Measurements from ENCODE around the gene ATPAF2.

ATPAF2 gene

DNA sequence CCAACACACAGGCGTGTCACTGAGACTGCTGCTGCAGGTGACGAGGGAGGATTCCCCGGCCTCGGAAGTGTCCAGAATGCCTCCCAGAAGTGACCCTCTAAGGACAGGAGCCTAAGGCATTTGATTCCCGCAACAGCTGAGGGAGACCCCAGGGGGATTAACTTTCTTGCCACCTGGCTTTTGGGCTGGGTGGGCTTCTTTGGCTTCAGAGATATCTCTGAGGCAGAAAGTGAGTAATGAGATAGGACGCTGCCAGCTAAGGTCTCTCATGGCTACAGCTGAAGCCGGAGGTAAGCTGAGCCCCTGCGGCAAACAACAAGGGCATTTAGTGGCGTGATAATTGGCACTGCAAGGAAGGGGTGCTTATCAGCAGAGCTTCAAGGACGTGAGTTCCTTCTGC is 49.4 kb downstream of the ATPAF2 start:
- H3K4me3 ChIP-seq: no peak overlapping the region
- H3K4me1 ChIP-seq: peaks cover 8% of the 10 kb centered on the region
- H3K27me3 ChIP-seq: no peaks in the 10 kb centered on the region
- H3K36me3 ChIP-seq: no peaks in the 10 kb centered on the region
- H3K9me3 ChIP-seq: no peaks in the 10 kb centered on the region
- no peaks in the 10 kb centered on the region for H4K20me1 ChIP-seq
- no peak overlapping the region for H3K27ac ChIP-seq
- no peak for TF ChIP-seq Cebpa-rat (IDR thresholded peaks at IDR 0.05)
- no peak overlapping the region for H3K4me2 ChIP-seq
- no peak overlapping the region for H3K9ac ChIP-seq

- no peak overlapping the region for H3K4me2 ChIP-seq
- no peak overlapping the region for H3K27ac ChIP-seq
- no peaks in the 10 kb centered on the region for H3K9me3 ChIP-seq
- H3K4me3 ChIP-seq: no peak overlapping the region
- peaks cover 3% of the 10 kb centered on the region for H3K4me1 ChIP-seq
- H3K9ac ChIP-seq: no peak overlapping the region
- H3K27me3 ChIP-seq: no peaks in the 10 kb centered on the region
- TF ChIP-seq Cebpa-rat (IDR thresholded peaks at IDR 0.05): no peak
- no peaks in the 10 kb centered on the region for H4K20me1 ChIP-seq
- no peaks in the 10 kb centered on the region for H3K36me3 ChIP-seq
These were observed 49.9 kb downstream of the ATPAF2 start for GRCh38 chr17:17989081-17989480.

GRCh38 chr17:17988427-17988945 is 50.5 kb downstream of the ATPAF2 start:
- Histone ChIP-seq H3K4me2 (no peak overlapping the region), H3K27me3 (no peaks in the 10 kb centered on the region), H3K4me3 (no peak overlapping the region), H4K20me1 (no peaks in the 10 kb centered on the region), H3K9ac (no peak overlapping the region), H3K4me1 (no peaks in the 10 kb centered on the region), H3K36me3 (no peaks in the 10 kb centered on the region), H3K27ac (no peak overlapping the region), H3K9me3 (no peaks in the 10 kb centered on the region)
- no peak for TF ChIP-seq Cebpa-rat (IDR thresholded peaks at IDR 0.05)

GRCh38 chr17:17987901-17988300 is 51.1 kb downstream of the ATPAF2 start:
- H3K27me3 ChIP-seq: no peaks in the 10 kb centered on the region
- no peaks in the 10 kb centered on the region for H3K4me1 ChIP-seq
- TF ChIP-seq Cebpa-rat (IDR thresholded peaks at IDR 0.05): no peak

GRCh38 chr17:17987187-17987896 is 51.6 kb downstream of the ATPAF2 start:
- TF ChIP-seq Cebpa-rat (IDR thresholded peaks at IDR 0.05): no peak
- Histone ChIP-seq H3K27me3 (no peaks in the 10 kb centered on the region), H4K20me1 (no peaks in the 10 kb centered on the region), H3K4me1 (no peaks in the 10 kb centered on the region), H3K4me3 (no peak overlapping the region), H3K9ac (no peak overlapping the region), H3K4me2 (no peak overlapping the region), H3K9me3 (no peaks in the 10 kb centered on the region), H3K36me3 (no peaks in the 10 kb centered on the region), H3K27ac (no peak overlapping the region)

More at GRCh38 chr17:17987901-17988300, 51.1 kb downstream of the ATPAF2 start:
- Histone ChIP-seq H3K27ac (no peak overlapping the region), H4K20me1 (no peaks in the 10 kb centered on the region), H3K36me3 (no peaks in the 10 kb centered on the region), H3K9me3 (no peaks in the 10 kb centered on the region), H3K4me2 (no peak overlapping the region), H3K9ac (no peak overlapping the region), H3K4me3 (no peak overlapping the region)

- H3K4me2 ChIP-seq: no peak overlapping the region
- H3K9ac ChIP-seq: no peak overlapping the region
- H3K4me1 ChIP-seq: no peaks in the 10 kb centered on the region
- no peaks in the 10 kb centered on the region for H3K27me3 ChIP-seq
- no peak for TF ChIP-seq Cebpa-rat (IDR thresholded peaks at IDR 0.05)
- H3K36me3 ChIP-seq: no peaks in the 10 kb centered on the region
- no peak overlapping the region for H3K4me3 ChIP-seq
- H3K9me3 ChIP-seq: no peaks in the 10 kb centered on the region
- H4K20me1 ChIP-seq: no peaks in the 10 kb centered on the region
- no peak overlapping the region for H3K27ac ChIP-seq
These were observed 53.4 kb downstream of the ATPAF2 start for GRCh38 chr17:17985555-17985954.

DNA sequence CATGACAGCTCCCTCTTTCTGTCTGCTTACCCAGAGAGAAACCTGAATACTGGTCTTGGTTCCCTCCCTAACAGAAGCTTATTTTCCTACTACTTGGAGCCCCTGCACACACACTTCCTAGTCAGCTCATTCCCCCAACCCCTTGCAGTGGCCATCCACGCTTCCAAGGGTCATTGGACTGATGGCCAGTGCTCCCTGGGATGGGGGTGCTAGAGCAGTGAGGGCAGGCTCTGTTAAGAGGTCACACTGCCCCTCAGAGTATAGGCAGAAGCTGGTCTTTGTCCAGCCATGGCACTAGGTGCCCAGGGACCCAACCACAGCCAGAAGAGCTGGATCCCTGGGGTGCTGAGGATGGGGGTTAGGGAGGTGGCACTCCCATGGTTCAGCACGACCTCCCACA is 53.8 kb downstream of the ATPAF2 start:
- Histone ChIP-seq H4K20me1 (no peaks in the 10 kb centered on the region), H3K4me3 (no peak overlapping the region), H3K27ac (no peak overlapping the region), H3K4me1 (no peaks in the 10 kb centered on the region), H3K9ac (no peak overlapping the region), H3K36me3 (no peaks in the 10 kb centered on the region), H3K27me3 (no peaks in the 10 kb centered on the region), H3K9me3 (no peaks in the 10 kb centered on the region), H3K4me2 (no peak overlapping the region)
- TF ChIP-seq Cebpa-rat (IDR thresholded peaks at IDR 0.05): no peak

GRCh38 chr17:17983776-17984175 is 55.2 kb downstream of the ATPAF2 start:
- no peak overlapping the region for H3K27ac ChIP-seq

DNA sequence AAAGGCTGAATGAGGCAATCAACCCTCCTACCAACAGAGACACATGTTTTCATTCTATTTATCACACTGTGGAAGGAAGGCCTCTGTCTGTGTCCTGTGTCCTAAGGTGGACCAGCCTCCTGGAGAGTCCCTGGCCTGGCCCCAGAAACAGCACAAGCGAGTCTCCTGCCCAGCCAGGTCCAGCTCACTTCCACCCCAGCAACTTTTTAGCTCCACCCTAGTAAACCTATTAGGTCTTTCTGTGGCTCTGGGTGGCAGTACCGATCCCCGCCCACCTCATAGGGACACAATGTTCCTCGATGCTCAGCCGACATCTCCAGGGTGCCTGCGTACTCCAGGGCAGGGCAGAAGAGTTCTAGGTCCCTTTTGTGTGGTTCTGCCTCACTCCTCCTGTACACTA is 55.6 kb downstream of the ATPAF2 start:
- H3K4me2 ChIP-seq: no peak overlapping the region
- H3K4me3 ChIP-seq: no peak overlapping the region
- H3K9ac ChIP-seq: no peak overlapping the region
- no peaks in the 10 kb centered on the region for H4K20me1 ChIP-seq
- no peaks in the 10 kb centered on the region for H3K27me3 ChIP-seq
- no peaks in the 10 kb centered on the region for H3K36me3 ChIP-seq
- H3K9me3 ChIP-seq: no peaks in the 10 kb centered on the region
- TF ChIP-seq Cebpa-rat (IDR thresholded peaks at IDR 0.05): no peak
- H3K4me1 ChIP-seq: no peaks in the 10 kb centered on the region
- H3K27ac ChIP-seq: no peak overlapping the region

More at GRCh38 chr17:17983776-17984175, 55.2 kb downstream of the ATPAF2 start:
- Histone ChIP-seq H3K4me2 (no peak overlapping the region), H3K4me3 (no peak overlapping the region), H4K20me1 (no peaks in the 10 kb centered on the region), H3K27me3 (no peaks in the 10 kb centered on the region), H3K4me1 (no peaks in the 10 kb centered on the region), H3K9me3 (no peaks in the 10 kb centered on the region), H3K9ac (no peak overlapping the region), H3K36me3 (no peaks in the 10 kb centered on the region)
- TF ChIP-seq Cebpa-rat (IDR thresholded peaks at IDR 0.05): no peak

GRCh38 chr17:17982801-17983200 is 56.2 kb downstream of the ATPAF2 start:
- Histone ChIP-seq H3K36me3 (no peaks in the 10 kb centered on the region), H4K20me1 (no peaks in the 10 kb centered on the region), H3K9me3 (no peaks in the 10 kb centered on the region), H3K4me1 (no peaks in the 10 kb centered on the region), H3K4me3 (no peak overlapping the region), H3K27me3 (no peaks in the 10 kb centered on the region), H3K27ac (no peak overlapping the region), H3K9ac (no peak overlapping the region), H3K4me2 (no peak overlapping the region)
- no peak for TF ChIP-seq Cebpa-rat (IDR thresholded peaks at IDR 0.05)
